Choroid plexus epithelial cell (primary cell): ENCODE measurements around the gene DNAJC17.

Experiments
- DNase-seq: peaks from one replicate; pipeline ENCODE4 v3.0.0-alpha.2; 2010; ENCODE audit warnings: low read depth
- H3K4me3 ChIP-seq: 2 replicates; pipeline ENCODE4 v1.5.1; 2011; ENCODE audit warnings: low read depth, mild to moderate bottlenecking, control low read depth, low read length, moderate library complexity
- CTCF ChIP-seq: conservative IDR thresholded peaks from 2 replicates; pipeline ENCODE4 v1.5.1; 2011; ENCODE audit warnings: low read depth, mild to moderate bottlenecking, control low read depth, inconsistent platforms, low read length, moderate library complexity

Gene DNAJC17

DNA sequence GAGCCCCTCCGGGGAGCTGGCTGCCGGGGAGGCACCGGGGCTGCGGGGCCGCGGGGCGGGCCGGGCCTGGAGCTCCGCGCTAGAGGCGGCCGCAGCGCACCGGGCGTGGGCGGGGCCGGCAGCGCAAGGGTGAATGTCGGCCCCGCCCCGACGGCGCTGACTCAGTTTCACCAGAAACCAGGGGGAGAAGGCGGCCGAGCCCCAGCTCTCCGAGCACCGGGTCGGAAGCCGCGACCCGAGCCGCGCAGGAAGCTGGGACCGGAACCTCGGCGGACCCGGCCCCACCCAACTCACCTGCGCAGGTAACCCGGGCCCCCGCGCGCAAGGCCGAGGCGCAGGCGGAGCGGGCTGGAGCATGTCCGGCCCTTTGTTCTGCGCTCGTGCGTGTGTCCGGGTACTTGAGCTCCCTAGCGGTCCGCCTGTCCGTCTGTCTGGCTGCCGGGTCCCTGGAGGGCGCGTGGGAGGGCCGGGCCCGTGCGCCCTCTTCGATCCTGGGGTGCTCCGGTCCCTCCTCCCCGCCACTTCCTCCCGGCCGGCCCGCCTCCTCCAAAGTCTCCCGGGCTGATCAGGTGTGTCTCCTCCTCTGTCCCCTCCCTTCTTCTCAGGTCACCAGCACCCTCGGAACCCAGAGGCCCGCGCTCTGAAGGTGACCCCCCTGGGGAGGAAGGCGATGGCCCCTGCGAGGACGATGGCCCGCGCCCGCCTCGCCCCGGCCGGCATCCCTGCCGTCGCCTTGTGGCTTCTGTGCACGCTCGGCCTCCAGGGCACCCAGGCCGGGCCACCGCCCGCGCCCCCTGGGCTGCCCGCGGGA, 36.8 kb upstream of the DNAJC17 start, which contains the start of gene SPINT1:
SPINT1 (plus strand) TSS at position 164 of the 811 bp plus-strand sequence; CDS start at position 671, 507 bp downstream.
- no peak for TF ChIP-seq CTCF
- no peak for DNase-seq
- H3K4me3 ChIP-seq = peak within 1 kb of the TSS; percentile 54

DNA sequence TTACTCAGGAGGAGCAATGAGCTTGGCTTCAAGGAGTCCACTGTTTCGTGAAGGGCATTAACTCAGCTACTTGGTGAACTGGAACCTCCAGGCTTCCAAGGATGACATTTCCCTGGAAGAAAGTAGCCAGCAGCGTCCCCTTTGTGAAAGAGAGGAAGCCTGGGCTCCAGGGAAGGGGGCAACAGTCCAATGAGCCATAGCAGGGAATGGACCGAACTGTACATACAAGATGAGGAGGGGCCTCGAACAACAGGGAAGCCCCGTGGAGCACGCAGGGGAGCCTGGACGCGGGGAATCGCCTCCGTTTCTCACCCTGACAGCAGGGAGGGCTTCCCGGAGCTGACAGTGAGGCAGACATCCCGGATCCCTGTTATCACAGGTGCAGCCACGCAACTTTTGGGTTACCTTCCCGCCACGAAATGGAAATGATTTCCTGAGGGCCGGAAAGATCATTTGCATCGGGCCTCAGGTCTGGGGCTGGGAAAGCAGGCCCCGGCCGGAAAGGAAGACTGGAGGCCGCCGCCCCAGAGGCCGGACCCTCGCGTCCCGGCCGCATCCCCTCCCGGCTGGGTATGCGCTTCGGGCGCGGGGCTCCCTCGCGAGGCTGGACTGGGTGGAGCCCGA, 36.1 kb upstream of the DNAJC17 start:
- no peak for TF ChIP-seq CTCF
- peak overlapping the region; percentile 54 for H3K4me3 ChIP-seq
- DNase-seq = no peak

DNA sequence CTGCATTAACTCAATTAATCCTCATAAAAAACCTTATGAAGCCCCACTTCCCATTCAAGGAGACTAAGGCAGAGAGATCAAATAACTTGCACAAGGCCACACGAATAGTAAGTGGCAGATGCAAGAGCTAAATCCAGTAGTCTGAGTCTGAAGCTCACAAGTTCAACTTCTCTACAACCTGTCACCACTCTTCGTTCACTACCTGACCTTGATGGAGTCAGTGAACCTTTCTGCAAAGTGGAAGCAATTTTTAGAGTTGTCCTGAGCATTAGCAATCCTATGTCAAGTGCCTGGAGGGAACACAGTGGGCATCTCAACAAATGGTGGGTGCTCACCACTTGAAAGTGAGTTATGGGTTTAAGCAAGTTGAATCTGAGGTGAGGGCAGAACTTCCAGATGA, 34.5 kb upstream of the DNAJC17 start:
- no peak for DNase-seq
- no peak for TF ChIP-seq CTCF
- H3K4me3 ChIP-seq = no peak overlapping the region

DNA sequence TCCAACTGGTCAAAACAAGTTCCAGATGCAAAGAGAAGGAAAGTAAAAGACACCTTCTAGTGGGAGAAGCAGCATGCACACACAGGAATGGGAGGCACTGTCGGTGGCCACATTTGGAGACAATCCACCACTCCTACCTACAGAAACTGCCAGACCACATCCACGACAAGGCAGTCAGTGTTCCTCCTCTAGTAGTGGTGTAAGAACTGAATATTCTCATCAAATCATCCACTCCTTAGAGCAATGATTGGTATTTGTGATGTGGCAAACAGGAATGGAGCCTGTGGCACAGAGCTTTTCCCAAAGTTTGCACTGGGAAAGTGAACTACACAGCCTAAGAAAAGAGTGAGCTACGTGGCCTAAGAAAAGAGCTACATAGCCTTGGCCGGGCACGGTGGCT, 31.5 kb upstream of the DNAJC17 start:
- no peak overlapping the region for H3K4me3 ChIP-seq
- TF ChIP-seq CTCF = no peak
- no peak for DNase-seq

DNA sequence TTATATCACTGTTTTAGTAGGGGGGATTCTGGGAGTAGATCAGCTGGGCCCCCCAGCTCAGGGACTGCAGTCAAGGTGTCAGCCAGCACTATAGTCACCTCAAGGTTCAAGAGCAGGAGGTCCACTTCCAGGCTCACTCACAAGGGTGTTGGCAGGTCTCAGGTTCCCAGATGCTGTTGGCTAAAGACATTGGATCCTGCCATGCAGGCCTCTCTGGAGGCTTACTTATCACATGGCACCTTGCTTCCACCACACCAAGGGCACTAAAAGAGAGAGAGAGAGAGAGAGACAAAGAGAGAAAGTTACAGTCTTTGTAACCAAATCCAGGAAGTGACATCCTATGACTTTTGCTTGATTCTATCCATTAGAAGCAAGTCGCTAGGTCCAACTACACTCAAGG, 28.7 kb upstream of the DNAJC17 start:
- TF ChIP-seq CTCF = no peak
- no peak for DNase-seq
- H3K4me3 ChIP-seq = no peak overlapping the region

DNA sequence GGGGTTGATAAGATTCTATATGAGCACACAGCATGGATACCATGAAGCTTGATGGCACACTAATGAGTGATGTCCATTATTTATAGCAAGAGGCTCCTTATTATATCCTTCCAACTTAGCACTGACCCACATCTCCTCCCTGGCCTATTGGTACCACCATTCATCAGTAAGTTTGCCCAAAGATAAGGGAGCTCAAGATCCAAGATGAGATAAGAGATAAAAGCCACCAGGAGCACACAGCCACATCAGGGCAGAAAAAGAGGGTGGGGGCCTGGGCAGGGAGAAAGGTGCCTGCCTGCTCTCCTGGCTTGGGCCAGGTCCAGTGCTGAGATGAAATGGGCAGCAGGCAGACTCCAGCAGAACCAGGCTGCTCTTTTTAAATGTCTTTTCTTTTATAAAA, 25.6 kb upstream of the DNAJC17 start:
- DNase-seq = no peak
- TF ChIP-seq CTCF = no peak
- H3K4me3 ChIP-seq = no peak overlapping the region
